Right lobe of liver (tissue), 6 donors: ENCODE results near the gene PIAS1. TPM values are rescaled to one million over a fixed set of nuclear protein-coding genes. Genes with fewer than 3 reads are reported as not detected.

Source experiments
- ATAC-seq, 4 donors: fragments of 200-7000 bp; cut with Tn5 transposase; one replicate each; pipeline ENCODE4 v1.9.1; 2020; ENCODE audit warnings: mild to moderate bottlenecking in 4 of 4, moderate library complexity in 4 of 4
- DNase-seq, 3 donors: peaks; one replicate each; pipeline ENCODE4 v3.0.0-alpha.2; 2020
- H3K27ac ChIP-seq, 3 donors: fragments of 200-600 bp; one replicate each; pipeline ENCODE4 v1.8.0; 2022
- H3K27me3 ChIP-seq, 2 donors: fragments of 200-600 bp; one replicate each; pipeline ENCODE4 v1.8.0; 2022
- H3K36me3 ChIP-seq, 4 donors: fragments of 200-600 bp; sonication (generic) in 1 of 4; one replicate each; pipeline versions ENCODE4 v1.5.1 to v1.8.0; 2017 to 2022; ENCODE audit warnings: control low read depth in 1 of 4
- H3K4me1 ChIP-seq, 4 donors: fragments of 200-600 bp; sonication (generic) in 1 of 4; one replicate each; pipeline versions ENCODE4 v1.5.1 to v1.8.0; 2017 to 2022; ENCODE audit warnings: control low read depth in 1 of 4
- H3K4me3 ChIP-seq, 3 donors: fragments of 200-600 bp; one replicate each; pipeline ENCODE4 v1.8.0; 2022
- H3K9me3 ChIP-seq, 4 donors: fragments of 200-600 bp; sonication (generic) in 1 of 4; one replicate each; pipeline versions ENCODE4 v1.5.1 to v1.8.0; 2017 to 2022; ENCODE audit warnings: control low read depth in 1 of 4
- CTCF ChIP-seq, 4 donors: fragments of 200-600 bp in 3 of 4; fragments of 450-650 bp in 1 of 4; IDR thresholded peaks; one replicate each; pipeline versions ENCODE4 v1.5.1 to v1.8.0; 2016 to 2022; ENCODE audit warnings: antibody characterized with exemption in 4 of 4, mild to moderate bottlenecking in 2 of 4
- POLR2A ChIP-seq: fragments of 450-650 bp; IDR thresholded peaks from one replicate; pipeline ENCODE4 v1.6.1; 2017; ENCODE audit warnings: antibody characterized with exemption, mild to moderate bottlenecking
- WGBS: methylation state at CpG from one replicate; pipeline ENCODE4 v1.1.6; 2018; ENCODE audit warnings: low coverage, low lambda C conversion rate; ENCODE audit not compliant: insufficient coverage; ENCODE audit errors: missing lambda C conversion rate; 5-methylcytosine and 5-hydroxymethylcytosine counted together
- intact Hi-C, 2 donors: fragments of 100-400 bp; cut with DNase I; formaldehyde crosslinking; loops; one replicate each; pipeline versions ENCODE4 v1.11.2 to v1.14.1; 2022
- total RNA-seq, 6 experiments: library from RNA; depleted of rRNA in 2 of 6; stranded (reverse); fragments of >200 nt in 2 of 6; fragmentation: NEBNext Ultra II Directional in 3 of 6; extraction: Animal tissue kit (Norgen Biotek cat#: 25700) in 3 of 6; gene quantifications; one replicate each; pipeline versions ENCODE4 v1.1.0 to v1.2.4, GENCODE V29; 2016 to 2023
- donor health status: DM: no; HTN: yes; CAD: no.
- donor health status: DM: no; HTN: no; CAD: no.
- donor health status: DM: no; HTN: no; CAD: no.
- donor health status: DM: no; HTN: yes; CAD: no.
- donor health status: DM: no; HTN: yes; CAD: no.

The PIAS1 gene
- total RNA-seq, 6 experiments from 2014 or later, result 8.1 to 17.3 (median 13.1) TPM

GRCh38 chr15:68207176-68207935, 153.2 kb downstream of the PIAS1 start:
- intact Hi-C loops, result no loop called here

DNA sequence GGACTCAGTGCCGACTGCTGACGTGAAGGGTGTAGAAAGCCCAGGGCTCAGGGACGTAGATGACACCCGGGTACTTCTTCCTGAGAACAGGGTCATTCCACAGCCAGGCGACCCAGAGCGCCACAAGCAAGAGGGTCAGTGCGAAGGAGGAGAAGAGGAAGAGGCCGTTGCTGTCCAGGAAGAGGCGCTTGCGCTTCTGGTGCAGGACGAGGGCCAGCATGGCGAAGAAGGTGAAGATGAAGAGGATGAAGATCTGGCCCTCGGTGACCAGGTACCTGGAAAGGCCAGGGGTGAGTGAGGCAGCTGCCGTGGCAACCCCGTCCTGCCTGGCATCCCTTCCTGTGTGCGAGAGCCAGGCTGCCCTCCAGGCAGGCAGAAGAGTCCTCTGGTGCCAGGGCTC, 154.0 kb downstream of the PIAS1 start:
- TF ChIP-seq POLR2A (no peak), CTCF (IDR thresholded peaks at IDR 0.05) (no peak)
- ATAC-seq, result no peak
- DNase-seq, result peak in 1 of 3 donors; percentile 41
- no peaks in the 10 kb centered on the region for H3K36me3 ChIP-seq
- H3K4me1 ChIP-seq, result peaks cover 0 to 12% (median 5%) of the 10 kb centered on the region in 4 donors
- no peaks in the 10 kb centered on the region for H3K27me3 ChIP-seq
- no peaks in the 10 kb centered on the region for H3K9me3 ChIP-seq
- H3K27ac ChIP-seq, result no peak overlapping the region
- intact Hi-C loops, result no loop called here
- H3K4me3 ChIP-seq, result no peak overlapping the region
- 61% methylated on average over 11 of the region's 16 CpGs for WGBS

More at GRCh38 chr15:68207176-68207935, 153.2 kb downstream of the PIAS1 start:
- H3K4me1 ChIP-seq, result peaks cover 0 to 12% (median 5%) of the 10 kb centered on the region in 4 donors
- H3K27me3 ChIP-seq, result no peaks in the 10 kb centered on the region
- ATAC-seq, result no peak
- H3K27ac ChIP-seq, result no peak overlapping the region
- H3K9me3 ChIP-seq, result no peaks in the 10 kb centered on the region
- no peak for TF ChIP-seq POLR2A
- no peak for TF ChIP-seq CTCF (IDR thresholded peaks at IDR 0.05)
- WGBS, result 86% methylated on average over 3 of the region's 12 CpGs
- H3K4me3 ChIP-seq, result no peak overlapping the region
- no peaks in the 10 kb centered on the region for H3K36me3 ChIP-seq
- peak in 1 of 3 donors; percentile 26 for DNase-seq

DNA sequence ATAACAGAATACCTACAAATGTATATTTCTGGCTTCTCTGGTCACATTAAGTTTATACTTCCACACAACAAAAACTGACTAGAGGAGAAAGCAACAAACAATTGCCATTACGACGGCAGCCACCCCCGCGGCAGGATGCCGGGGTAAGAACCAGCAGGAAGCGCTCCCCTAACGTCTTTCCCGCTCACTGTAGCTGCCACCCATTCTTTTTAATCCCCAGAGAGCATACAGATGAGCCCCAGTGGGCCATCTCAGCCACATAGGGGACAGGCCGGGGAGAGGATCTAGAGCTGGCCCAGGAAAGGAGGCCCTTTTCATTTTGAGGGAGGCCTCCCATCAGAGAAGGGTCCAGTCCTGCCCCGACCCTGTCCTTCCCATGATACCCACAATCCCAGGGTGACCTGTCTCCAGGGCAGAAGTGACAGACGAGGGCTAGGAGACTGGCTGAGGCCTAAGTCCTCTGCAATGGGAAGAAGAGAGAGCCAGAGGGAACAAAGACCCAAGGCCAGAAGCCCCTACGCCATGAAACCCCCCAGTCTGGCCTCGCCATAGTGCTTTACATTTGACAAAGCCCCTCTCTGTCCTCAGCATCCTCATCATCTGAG, 154.6 kb downstream of the PIAS1 start:
- H3K27me3 ChIP-seq, result no peaks in the 10 kb centered on the region
- WGBS, result 73% methylated on average over 8 of the region's 13 CpGs
- ATAC-seq, result no peak
- intact Hi-C loops, result no loop called here
- TF ChIP-seq POLR2A (no peak), CTCF (IDR thresholded peaks at IDR 0.05) (no peak)
- no peak overlapping the region for H3K4me3 ChIP-seq
- no peaks in the 10 kb centered on the region for H3K36me3 ChIP-seq
- peaks cover 0 to 12% (median 5%) of the 10 kb centered on the region in 4 donors for H3K4me1 ChIP-seq
- no peak overlapping the region for H3K27ac ChIP-seq
- peak in 1 of 3 donors; percentile 33 for DNase-seq
- no peaks in the 10 kb centered on the region for H3K9me3 ChIP-seq

DNA sequence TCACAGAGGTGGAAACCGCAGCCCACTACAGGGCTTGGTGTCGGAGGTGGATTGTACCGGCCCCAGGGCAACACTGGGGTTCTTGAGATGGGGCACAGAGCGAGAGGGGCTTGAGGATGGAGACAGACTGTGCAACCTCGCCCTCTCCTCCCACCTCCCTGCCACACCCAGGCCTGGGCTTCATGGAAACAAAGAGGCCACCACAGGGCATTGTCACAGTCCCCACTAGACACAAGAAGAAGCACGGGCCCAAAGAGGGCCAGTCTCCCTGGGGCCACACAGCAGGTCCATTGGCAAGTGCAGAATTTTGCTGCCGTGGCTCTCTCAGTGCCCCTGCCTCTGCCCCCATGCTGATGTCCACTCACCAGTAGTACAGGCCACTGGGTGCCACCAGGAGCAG, 155.2 kb downstream of the PIAS1 start:
- Histone ChIP-seq H3K9me3 (no peaks in the 10 kb centered on the region), H3K36me3 (no peaks in the 10 kb centered on the region), H3K4me3 (no peak overlapping the region), H3K27me3 (no peaks in the 10 kb centered on the region), H3K27ac (no peak overlapping the region), H3K4me1 (peaks cover 0 to 12% (median 5%) of the 10 kb centered on the region in 4 donors)
- 100% methylated on average over 2 of the region's 7 CpGs for WGBS
- intact Hi-C loops, result no loop called here
- ATAC-seq (no peak), DNase-seq (peak in 1 of 3 donors; percentile 43)
- no peak for TF ChIP-seq CTCF (IDR thresholded peaks at IDR 0.05)
- TF ChIP-seq POLR2A, result no peak
